HepG2 (cell line): ENCODE results near the gene RABEP2. TPM values are rescaled to one million over a fixed set of nuclear protein-coding genes. Genes with fewer than 3 reads are reported as not detected.

Experiments
- ATF7 ChIP-seq, 2 experiments: fragments of 450-650 bp in 1 of 2; sonication (generic) in 1 of 2; formaldehyde crosslinking in 1 of 2; IDR thresholded peaks; 2 replicates each; pipeline versions ENCODE4 v1.4.0 to v1.6.1; 2016 to 2020; ENCODE audit warnings: antibody characterized with exemption in 1 of 2, mild to moderate bottlenecking in 1 of 2, missing genetic modification reagents in 1 of 2
- DNMT1 ChIP-seq: sonication (generic); formaldehyde crosslinking; IDR thresholded peaks from 2 replicates; pipeline ENCODE4 v1.5.1; 2020; ENCODE audit warnings: mild to moderate bottlenecking, missing genetic modification reagents
- ELK4 ChIP-seq: sonication (generic); formaldehyde crosslinking; IDR thresholded peaks from 2 replicates; pipeline ENCODE4 v1.9.0; 2021; ENCODE audit warnings: missing genetic modification reagents, borderline replicate concordance
- FOXJ3 ChIP-seq: sonication (generic); formaldehyde crosslinking; IDR thresholded peaks from 2 replicates; pipeline ENCODE4 v1.4.0; 2020; ENCODE audit warnings: missing genetic modification reagents, mild to moderate bottlenecking, borderline replicate concordance
- GFI1 ChIP-seq: sonication (generic); formaldehyde crosslinking; IDR thresholded peaks from 2 replicates; pipeline ENCODE4 v1.5.0; 2020; ENCODE audit warnings: missing genetic modification reagents, mild to moderate bottlenecking, borderline replicate concordance
- HOXA7 ChIP-seq: sonication (generic); formaldehyde crosslinking; IDR thresholded peaks from 2 replicates; pipeline ENCODE4 v1.8.1; 2022; ENCODE audit warnings: mild to moderate bottlenecking, missing genetic modification reagents, moderate library complexity
- KLF9 ChIP-seq: IDR thresholded peaks from 2 replicates; pipeline ENCODE4 v1.6.1; 2016; ENCODE audit warnings: low read depth
- MAFG ChIP-seq: sonication (generic); formaldehyde crosslinking; IDR thresholded peaks from 2 replicates; pipeline ENCODE4 v1.5.1; 2020; ENCODE audit warnings: mild to moderate bottlenecking, missing genetic modification reagents
- MTA1 ChIP-seq: sonication (generic); formaldehyde crosslinking; IDR thresholded peaks from 2 replicates; pipeline ENCODE4 v1.4.0; 2020; ENCODE audit warnings: missing genetic modification reagents, mild to moderate bottlenecking, borderline replicate concordance
- PHF21A ChIP-seq: sonication (generic); formaldehyde crosslinking; IDR thresholded peaks from 2 replicates; pipeline ENCODE4 v1.5.0; 2020; ENCODE audit warnings: mild to moderate bottlenecking, missing genetic modification reagents
- PHF8 ChIP-seq: sonication (generic); formaldehyde crosslinking; IDR thresholded peaks from 2 replicates; pipeline ENCODE4 v1.5.0; 2020; ENCODE audit warnings: missing genetic modification reagents
- RBFOX2 ChIP-seq: fragments of 200-400 bp; formaldehyde crosslinking; IDR thresholded peaks from 2 replicates; pipeline ENCODE4 v1.6.1; 2017; ENCODE audit warnings: low read depth, mild to moderate bottlenecking, low read length
- SALL2 ChIP-seq: sonication (generic); formaldehyde crosslinking; IDR thresholded peaks from 2 replicates; pipeline ENCODE4 v1.8.1; 2023; ENCODE audit warnings: mild to moderate bottlenecking, missing genetic modification reagents, inconsistent platforms
- ZBTB2 ChIP-seq: sonication (generic); formaldehyde crosslinking; IDR thresholded peaks from 2 replicates; pipeline ENCODE4 v1.8.0; 2022; ENCODE audit warnings: low read depth, missing genetic modification reagents
- ZFP36L1 ChIP-seq: sonication (generic); formaldehyde crosslinking; IDR thresholded peaks from 2 replicates; pipeline ENCODE4 v1.8.0; 2022; ENCODE audit warnings: mild to moderate bottlenecking, missing genetic modification reagents, moderate library complexity
- ZNF205 ChIP-seq: IDR thresholded peaks from 2 replicates; pipeline ENCODE4 v1.6.1; 2018; ENCODE audit warnings: missing biosample characterization, missing genetic modification reagents
- ZNF430 ChIP-seq: sonication (generic); formaldehyde crosslinking; IDR thresholded peaks from 2 replicates; pipeline ENCODE4 v1.9.0; 2021; ENCODE audit warnings: mild to moderate bottlenecking, missing genetic modification reagents
- ZNF550 ChIP-seq: sonication (generic); formaldehyde crosslinking; IDR thresholded peaks from 2 replicates; pipeline ENCODE4 v1.4.0; 2020; ENCODE audit warnings: mild to moderate bottlenecking, missing genetic modification reagents, borderline replicate concordance
- ZNF580 ChIP-seq: IDR thresholded peaks from 2 replicates; pipeline ENCODE4 v1.6.1; 2016; ENCODE audit warnings: low read depth, borderline replicate concordance
- ZNF687 ChIP-seq: sonication (generic); formaldehyde crosslinking; IDR thresholded peaks from 2 replicates; pipeline ENCODE4 v1.5.1; 2020; ENCODE audit warnings: mild to moderate bottlenecking, missing genetic modification reagents, moderate library complexity
- ZNF749 ChIP-seq: sonication (generic); formaldehyde crosslinking; IDR thresholded peaks from 2 replicates; pipeline ENCODE4 v1.8.0; 2022; ENCODE audit warnings: mild to moderate bottlenecking, missing genetic modification reagents, moderate library complexity, borderline replicate concordance
- ZNF768 ChIP-seq: sonication (generic); formaldehyde crosslinking; IDR thresholded peaks from 2 replicates; pipeline ENCODE4 v1.4.0; 2020; ENCODE audit warnings: missing genetic modification reagents
- ZNF772 ChIP-seq: sonication (generic); formaldehyde crosslinking; IDR thresholded peaks from 2 replicates; pipeline ENCODE4 v1.5.0; 2020; ENCODE audit warnings: mild to moderate bottlenecking, missing genetic modification reagents
- polyA plus RNA-seq, 8 experiments: library from polyadenylated mRNA; depleted of rRNA in 3 of 8; stranded (reverse) in 7 of 8; unstranded in 1 of 8; fragments of >200 nt; fragmentation: Illumina TruSeq in 4 of 8; extraction: Trizol in 4 of 8; gene quantifications; 2 replicates each; pipeline versions ENCODE4 v1.2.1 to v1.2.3, GENCODE V29; 2011 to 2016; ENCODE audit warnings: low read depth in 4 of 8, missing spikeins in 1 of 8, mixed read lengths in 1 of 8; ENCODE audit not compliant: insufficient read depth in 1 of 8
- total RNA-seq, 5 experiments: library from RNA; depleted of rRNA; stranded (reverse); fragments of >200 nt; fragmentation: Illumina TruSeq; extraction: Trizol; gene quantifications; 2 replicates each; pipeline ENCODE4 v1.2.3, GENCODE V29; 2016; ENCODE audit warnings: low read depth in 1 of 5

RABEP2 gene
- total and polyA plus RNA-seq, 2 of the 13 experiments (the other 11 are each of a cell fraction or from before 2014, with no cell fraction given): 10.8 to 18.4 TPM

GRCh38 chr16:28974437-28975157 lies 49.6 kb upstream of the RABEP2 start, which contains the start of gene SPNS1 (continued):
- TF ChIP-seq ELK4 (CRISPR knock-in tag): peak; percentile 58; the same call in 1 of the 2 replicates
- TF ChIP-seq ATF7 (IDR thresholded peaks at IDR 0.05): no peak
- TF ChIP-seq ATF7 (CRISPR knock-in tag; IDR thresholded peaks at IDR 0.05): peak; percentile 70; the same call in 1 of the 2 replicates
- peak; percentile 97 for TF ChIP-seq RBFOX2
- TF ChIP-seq ZNF550 (CRISPR knock-in tag): peak; percentile 81
- peak; percentile 99 for TF ChIP-seq SALL2 (CRISPR knock-in tag)
- TF ChIP-seq HOXA7 (CRISPR knock-in tag): no peak
- no peak for TF ChIP-seq MAFG (CRISPR knock-in tag)
- TF ChIP-seq PHF8 (CRISPR knock-in tag): peak; percentile 98
- TF ChIP-seq FOXJ3 (CRISPR knock-in tag): peak; percentile 68; the same call in 1 of the 2 replicates
- TF ChIP-seq ZNF687: peak; percentile 95
- peak; percentile 93; the same call in 1 of the 2 replicates for TF ChIP-seq ZNF772
- peak; percentile 74 for TF ChIP-seq ZNF580 (CRISPR knock-in tag)
- TF ChIP-seq KLF9 (CRISPR knock-in tag): peak; percentile 86; the same call in 1 of the 2 replicates
- TF ChIP-seq ZNF749 (CRISPR knock-in tag): peak; percentile 98
- peak; percentile 96 for TF ChIP-seq ZFP36L1
- TF ChIP-seq ZNF430 (CRISPR knock-in tag): peak; percentile 58
- peak; percentile 84 for TF ChIP-seq ZBTB2
- TF ChIP-seq MTA1: peak; percentile 83; the same call in 1 of the 2 replicates
- TF ChIP-seq PHF21A (CRISPR knock-in tag): peak; percentile 74; the same call in 1 of the 2 replicates
- TF ChIP-seq ZNF768 (CRISPR knock-in tag): peak; percentile 75
- TF ChIP-seq GFI1 (CRISPR knock-in tag): no peak
- TF ChIP-seq DNMT1 (CRISPR knock-in tag): peak; percentile 21; the same call in 1 of the 2 replicates
- TF ChIP-seq ZNF205 (CRISPR knock-in tag): peak; percentile 89
